ELR (cell line): ENCODE data around the gene SRCIN1.
A peak's percentile ranks its signal among the peaks of the same experiment; 100 is the strongest.

Source experiments
- DNase-seq: peaks from one replicate; pipeline ENCODE4 v3.0.0-alpha.2; 2015; ENCODE audit warnings: low read depth

Gene SRCIN1

GRCh38 chr17:38561416-38562214 is 44.1 kb downstream of the SRCIN1 start:
- DNase-seq, result no peak

GRCh38 chr17:38560503-38561318 is 45.0 kb downstream of the SRCIN1 start:
- no peak for DNase-seq

- DNase-seq, result no peak
Observed at GRCh38 chr17:38559880-38560230, 45.9 kb downstream of the SRCIN1 start.

GRCh38 chr17:38559051-38559879 is 46.5 kb downstream of the SRCIN1 start:
- peak; percentile 89 for DNase-seq

GRCh38 chr17:38558728-38559050 is 47.1 kb downstream of the SRCIN1 start:
- DNase-seq, result peak; percentile 26

GRCh38 chr17:38557836-38558727 is 47.7 kb downstream of the SRCIN1 start:
- DNase-seq, result peak; percentile 96

GRCh38 chr17:38557396-38557795 is 48.4 kb downstream of the SRCIN1 start:
- DNase-seq, result no peak

- DNase-seq, result no peak
Observed at GRCh38 chr17:38556239-38556638, 49.5 kb downstream of the SRCIN1 start.

GRCh38 chr17:38554430-38555350 is 51.1 kb downstream of the SRCIN1 start:
- DNase-seq, result no peak

- DNase-seq, result no peak
Observed at GRCh38 chr17:38552343-38552742, 53.4 kb downstream of the SRCIN1 start.

- DNase-seq, result no peak
Observed at GRCh38 chr17:38551121-38551520, 54.6 kb downstream of the SRCIN1 start.

GRCh38 chr17:38550661-38551060 is 55.1 kb downstream of the SRCIN1 start:
- DNase-seq, result peak; percentile 62

GRCh38 chr17:38549285-38549684 is 56.5 kb downstream of the SRCIN1 start:
- no peak for DNase-seq

GRCh38 chr17:38547444-38547843 is 58.3 kb downstream of the SRCIN1 start:
- DNase-seq, result no peak

GRCh38 chr17:38546396-38546795 is 59.4 kb downstream of the SRCIN1 start:
- DNase-seq, result no peak

GRCh38 chr17:38545531-38546225 is 60.1 kb downstream of the SRCIN1 start:
- DNase-seq, result no peak

GRCh38 chr17:38544839-38545209 is 60.9 kb downstream of the SRCIN1 start:
- no peak for DNase-seq

- no peak for DNase-seq
Observed at GRCh38 chr17:38544175-38544838, 61.4 kb downstream of the SRCIN1 start.
